HG02840 (cell line): Measurements from ENCODE around the gene KIF26B.

ENCODE experiments used
- ATAC-seq: cut with Tn5 transposase; IDR thresholded peaks from one replicate; pipeline ENCODE4 v1.9.1; 2021; ENCODE audit warnings: mild to moderate bottlenecking, moderate library complexity, moderate number of reproducible peaks; ENCODE audit not compliant: unreplicated experiment, low FRiP score

Gene KIF26B

DNA sequence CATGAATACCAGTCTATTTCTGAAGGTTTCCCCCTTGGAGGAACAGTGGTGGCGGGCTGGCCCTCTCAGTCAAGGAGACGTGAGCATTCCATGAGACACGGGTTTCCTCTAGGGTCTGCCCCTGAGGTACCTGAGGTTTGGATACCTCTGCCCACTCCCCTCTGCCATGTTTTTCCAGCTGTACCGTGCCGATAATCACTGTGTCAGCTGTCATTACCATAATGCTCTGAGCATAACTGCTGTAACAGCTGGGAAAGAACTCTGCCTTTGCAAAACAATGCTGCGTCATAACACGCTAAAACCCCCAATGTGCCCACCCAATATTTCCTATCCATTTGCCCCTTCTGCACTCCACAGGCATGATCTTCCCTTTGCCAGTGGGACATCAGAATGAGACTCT, 425.1 kb downstream of the KIF26B start:
- no peak for ATAC-seq

DNA sequence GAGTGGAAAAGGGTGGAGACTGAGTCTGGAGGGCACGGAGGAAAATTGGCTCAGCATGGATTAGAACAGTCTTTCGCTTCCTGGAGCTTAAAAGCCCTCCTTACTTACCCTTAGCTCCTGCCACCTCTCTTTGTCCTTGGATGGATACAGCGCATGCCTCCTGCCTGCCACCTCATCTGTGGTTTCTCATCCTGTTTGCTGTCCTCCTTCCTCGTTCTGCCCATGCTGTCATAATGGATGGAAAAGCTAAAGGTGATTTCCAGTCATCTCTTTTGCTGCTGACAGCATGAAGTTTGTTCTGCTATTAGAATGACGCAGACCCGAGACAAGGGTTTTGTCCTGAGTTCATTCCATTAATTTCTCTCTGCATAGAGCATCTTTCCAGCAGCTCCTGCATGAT, 425.9 kb downstream of the KIF26B start:
- no peak for ATAC-seq

DNA sequence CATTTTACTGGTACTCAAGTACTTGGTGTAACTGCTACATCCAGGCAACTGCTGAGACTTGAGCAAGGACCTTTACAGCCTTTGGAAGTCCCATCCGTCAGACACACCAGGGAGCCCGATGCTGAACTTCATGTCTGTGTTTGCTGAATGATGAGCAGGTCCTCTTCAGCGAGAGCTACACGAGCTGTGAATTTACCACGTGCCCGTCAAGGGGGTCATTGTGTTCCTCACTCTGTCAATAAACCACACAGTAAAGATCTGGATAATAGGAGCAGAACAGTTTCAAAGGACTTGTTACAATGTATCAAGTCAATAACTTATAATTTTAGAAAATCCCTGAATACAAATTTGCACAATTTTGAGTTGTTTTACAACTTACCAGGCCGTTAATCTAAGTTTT, 427.2 kb downstream of the KIF26B start:
- no peak for ATAC-seq

DNA sequence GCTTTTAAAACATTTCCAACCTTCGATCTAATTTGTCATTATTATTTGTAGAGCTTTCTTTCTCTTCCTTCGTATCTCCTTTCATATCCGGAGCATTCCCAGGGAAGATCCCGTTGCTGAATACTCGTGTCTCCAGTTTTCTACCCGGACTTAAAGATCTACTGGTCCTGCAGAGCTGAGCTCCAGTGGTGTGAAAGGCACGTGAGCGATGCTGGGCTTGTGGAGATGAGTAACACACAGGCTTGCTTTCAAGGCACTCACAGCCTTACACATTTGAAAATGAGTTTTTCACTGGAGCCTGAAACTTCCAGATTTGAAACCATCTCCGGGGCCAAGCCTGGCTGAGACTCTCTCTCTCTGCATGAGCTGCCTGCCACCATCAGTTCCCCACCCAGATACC, 428.3 kb downstream of the KIF26B start:
- ATAC-seq, result no peak

DNA sequence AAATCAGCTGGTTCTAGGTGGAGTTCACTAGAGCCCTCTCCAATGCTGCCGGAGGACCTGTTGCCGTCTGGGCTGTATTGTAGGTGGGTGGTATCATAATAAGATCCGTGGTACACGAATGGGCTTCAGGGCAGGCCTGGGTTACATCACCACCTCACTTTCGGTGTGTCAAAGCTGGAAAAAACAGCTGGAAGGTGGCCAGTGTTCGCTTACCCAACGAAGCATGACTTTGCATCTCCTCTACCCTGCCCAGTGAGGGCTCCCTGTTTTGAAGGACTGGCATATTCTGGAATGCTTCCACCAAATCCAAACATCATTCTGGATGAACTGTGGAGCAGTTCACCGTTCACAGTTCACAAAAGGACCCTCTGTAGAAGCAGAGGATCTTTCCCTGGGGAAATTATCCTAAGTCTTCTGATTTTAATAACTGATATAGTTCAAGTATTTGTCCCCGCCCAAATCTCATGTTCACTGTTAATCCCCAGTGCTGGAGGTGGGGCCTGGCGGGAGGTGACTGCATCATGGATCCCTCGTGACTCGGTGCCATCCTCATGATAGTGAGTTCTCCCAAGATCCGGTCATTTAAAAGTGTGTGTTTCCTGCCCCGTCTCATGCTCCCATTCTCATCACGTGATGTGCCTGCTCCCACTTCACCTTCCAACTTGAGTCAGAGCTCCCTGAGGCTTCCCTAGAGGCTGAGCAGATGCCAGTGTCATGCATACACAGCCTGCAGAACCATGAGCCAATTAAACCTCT, 429.0 kb downstream of the KIF26B start:
- ATAC-seq, result no peak

DNA sequence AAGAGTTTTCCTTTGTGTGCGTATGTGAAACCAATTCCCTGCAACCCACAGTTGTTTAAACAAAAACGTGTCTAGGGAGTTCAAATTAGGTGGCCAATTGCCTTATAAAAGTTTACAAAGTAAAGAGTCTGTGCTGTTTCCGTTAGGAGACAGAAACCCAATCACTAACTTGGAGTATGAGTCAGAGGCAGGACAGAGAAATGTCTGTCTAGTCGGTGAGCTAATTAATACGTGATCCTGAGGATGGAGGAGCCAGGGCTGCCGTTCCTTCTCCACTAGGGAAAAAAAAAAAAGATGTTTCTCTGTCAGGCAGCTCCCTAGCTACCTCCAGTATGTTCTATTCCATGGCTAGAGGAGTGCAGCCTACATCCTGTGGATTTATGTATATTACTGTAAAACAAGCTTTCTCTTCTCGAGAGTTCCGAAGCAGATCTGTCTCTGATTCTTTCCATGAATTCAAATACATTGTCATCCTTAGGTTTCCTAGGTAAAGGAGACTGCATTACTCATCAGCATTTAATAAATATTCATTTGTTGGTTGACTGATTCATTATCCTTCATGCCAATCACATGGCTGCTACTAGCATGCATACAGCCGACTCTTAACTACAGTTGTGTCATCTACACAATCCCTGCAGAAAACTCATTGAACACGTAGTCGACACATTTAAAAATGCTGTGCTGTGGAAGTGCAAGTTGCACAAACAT, 430.6 kb downstream of the KIF26B start:
- ATAC-seq, result no peak

DNA sequence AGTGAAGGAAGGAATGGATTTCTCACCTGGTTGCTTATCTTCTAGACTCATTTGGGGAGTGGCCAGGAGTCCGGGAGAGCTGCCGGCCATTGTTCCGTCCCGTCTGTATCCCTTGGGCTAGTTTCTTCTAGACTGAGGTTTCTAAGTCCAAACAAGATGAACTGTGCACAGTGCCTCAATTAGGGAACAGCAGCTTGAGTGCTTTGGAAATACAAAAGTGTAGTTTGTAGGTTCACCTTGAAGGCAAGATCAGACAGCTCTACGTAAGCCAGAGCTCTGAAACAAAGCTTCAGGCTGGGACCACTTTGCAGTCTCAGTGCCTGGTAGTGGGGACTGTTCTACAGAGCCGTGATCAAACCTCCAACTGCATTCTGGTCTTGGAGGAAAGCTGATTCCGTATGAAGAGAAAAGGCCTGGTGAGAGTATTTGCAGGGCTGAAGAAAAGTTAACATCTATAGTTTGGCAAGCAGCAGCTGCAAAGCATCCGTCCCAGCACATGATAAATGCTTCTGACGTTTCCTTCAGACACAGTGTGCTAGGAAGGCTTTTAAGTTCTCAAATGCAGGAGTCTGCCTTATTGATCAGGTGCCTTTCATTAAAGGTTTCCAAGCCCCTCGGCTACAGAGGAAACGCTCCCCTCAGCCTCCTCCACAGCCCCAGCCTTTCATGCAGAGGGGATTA, 432.8 kb downstream of the KIF26B start:
- ATAC-seq, result no peak

DNA sequence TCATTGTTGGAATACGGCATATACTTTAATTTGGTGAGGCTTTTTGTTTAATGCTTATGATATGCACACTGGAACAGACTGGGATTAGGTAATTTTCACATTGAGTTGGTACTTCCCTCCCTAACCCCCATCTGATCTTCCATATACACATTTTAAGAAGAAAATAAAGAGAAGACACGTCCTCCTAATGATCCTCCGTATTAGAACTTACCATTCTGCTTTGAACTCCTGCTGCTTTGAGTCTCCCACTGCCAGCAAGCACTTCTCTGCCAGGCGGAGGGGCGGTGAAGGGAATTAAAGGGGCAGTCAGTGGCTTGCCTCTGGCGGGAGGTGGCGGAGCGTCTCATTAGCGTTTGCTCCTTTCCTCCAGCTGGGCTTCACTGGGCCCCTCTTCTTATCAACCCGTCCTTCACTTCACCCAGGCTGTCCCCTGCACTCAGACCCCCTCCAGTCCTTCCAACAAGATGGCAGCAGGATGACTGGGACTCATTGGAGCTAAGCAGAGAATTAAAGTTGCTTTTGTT, 433.4 kb downstream of the KIF26B start:
- no peak for ATAC-seq

DNA sequence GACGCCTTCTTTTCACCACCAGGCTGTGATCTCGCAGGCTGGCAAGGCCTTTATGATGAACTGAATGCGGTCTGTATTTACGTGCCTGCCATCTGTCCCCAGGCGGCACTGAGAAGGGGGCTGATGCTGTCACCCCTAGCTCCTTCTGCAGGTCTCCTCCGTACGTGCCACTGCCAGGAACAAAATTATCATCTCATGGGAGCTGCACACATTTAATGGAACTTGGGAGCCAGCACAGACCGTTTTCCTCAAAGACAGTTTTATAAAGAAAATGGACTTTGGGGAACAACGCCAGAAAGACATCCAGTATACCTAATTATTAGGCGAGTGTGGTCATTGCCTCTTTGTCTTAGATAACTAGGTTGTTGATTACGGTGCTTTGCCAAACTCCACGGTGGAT, 434.5 kb downstream of the KIF26B start:
- ATAC-seq, result no peak

DNA sequence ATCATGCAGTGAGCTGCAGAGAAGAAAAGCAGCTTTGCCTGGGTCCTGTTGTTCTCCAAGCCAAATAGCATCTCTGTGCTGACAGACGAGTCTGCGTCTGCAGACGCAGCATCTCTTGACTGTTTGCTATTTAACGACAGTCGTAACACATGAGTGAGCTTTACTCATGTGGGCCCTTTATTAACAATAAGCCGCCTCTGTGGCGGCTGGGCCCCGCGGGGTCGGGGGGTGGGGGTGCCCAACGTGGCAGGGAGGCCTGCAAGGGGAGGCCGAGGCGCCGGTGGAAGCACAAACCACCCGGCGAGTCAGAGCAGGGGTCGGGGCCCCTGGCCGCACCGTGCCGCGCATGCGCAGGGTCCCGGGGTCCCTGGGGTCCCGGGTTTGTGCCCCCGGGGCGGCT, 435.1 kb downstream of the KIF26B start:
- ATAC-seq, result no peak

DNA sequence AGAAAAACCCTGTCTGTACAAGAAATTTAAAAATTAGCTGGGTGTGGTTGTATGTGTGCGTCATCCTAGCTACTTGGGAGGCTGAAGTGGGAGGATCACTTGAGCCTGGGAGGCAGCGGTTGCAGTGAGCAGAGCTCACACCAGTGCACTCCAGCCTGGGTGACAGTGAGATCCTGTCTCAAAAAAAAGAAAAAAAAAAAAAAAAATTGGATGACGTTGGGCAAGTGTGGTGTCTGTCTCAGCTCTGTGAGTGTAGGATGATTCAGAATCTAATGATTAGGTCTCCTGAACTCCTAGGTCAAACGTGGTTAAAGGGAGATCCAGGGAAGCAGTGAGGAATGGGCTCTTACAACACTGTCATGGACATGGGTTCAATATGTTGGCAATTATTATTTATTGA, 435.9 kb downstream of the KIF26B start:
- ATAC-seq, result no peak

DNA sequence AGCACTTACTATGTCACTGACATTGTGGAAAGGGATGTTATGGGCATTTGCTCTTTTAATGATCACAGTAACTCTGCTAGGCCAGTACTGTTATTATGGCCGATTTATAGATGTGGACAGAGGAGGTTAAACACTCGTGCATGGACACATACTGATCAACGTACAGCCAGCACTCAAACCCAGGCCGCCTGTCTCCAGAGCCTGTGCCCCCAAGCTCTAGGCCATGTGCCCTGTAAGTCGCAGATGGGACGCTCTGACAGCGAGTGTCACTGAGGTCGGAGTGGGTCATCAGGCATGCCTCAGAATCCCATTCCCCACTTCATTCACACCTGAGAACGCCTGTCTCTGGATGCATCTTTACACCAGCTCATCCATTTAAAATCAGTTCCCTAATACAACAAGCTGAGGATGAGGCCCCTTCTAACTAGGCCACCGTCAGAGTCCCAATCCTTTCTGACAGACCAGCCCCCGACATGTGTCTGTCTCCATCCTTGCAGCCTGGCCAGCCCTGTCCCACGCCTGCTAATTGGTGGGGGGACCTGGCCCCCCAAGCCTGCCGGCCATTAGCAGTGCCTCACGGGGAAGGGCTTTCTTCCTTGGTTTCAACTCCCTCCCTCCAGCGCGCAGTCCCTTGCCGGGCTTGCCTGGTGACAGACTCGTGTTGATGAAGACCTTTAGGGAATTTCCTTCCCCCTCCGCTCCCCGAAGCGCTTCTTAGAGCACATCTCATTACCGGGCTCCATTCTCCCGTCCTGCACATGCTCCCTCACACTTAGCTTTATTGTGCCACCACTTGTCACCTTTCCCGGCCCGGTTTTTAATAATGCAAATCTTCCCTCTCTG, 436.8 kb downstream of the KIF26B start:
- ATAC-seq, result no peak

DNA sequence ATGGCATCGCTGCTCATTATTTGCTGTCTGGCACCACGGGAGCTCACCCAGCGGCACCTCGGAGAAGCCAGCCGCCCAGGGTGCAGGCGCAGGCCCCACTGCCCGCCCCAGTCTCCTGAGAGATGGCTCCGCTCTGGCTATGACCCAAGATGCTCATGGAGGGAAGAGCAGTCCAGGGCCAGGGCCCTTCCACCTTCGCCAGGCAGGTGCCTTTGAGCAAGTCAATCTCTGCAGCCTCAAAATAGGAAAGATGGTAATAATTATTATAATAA, 437.3 kb downstream of the KIF26B start:
- ATAC-seq, result no peak

DNA sequence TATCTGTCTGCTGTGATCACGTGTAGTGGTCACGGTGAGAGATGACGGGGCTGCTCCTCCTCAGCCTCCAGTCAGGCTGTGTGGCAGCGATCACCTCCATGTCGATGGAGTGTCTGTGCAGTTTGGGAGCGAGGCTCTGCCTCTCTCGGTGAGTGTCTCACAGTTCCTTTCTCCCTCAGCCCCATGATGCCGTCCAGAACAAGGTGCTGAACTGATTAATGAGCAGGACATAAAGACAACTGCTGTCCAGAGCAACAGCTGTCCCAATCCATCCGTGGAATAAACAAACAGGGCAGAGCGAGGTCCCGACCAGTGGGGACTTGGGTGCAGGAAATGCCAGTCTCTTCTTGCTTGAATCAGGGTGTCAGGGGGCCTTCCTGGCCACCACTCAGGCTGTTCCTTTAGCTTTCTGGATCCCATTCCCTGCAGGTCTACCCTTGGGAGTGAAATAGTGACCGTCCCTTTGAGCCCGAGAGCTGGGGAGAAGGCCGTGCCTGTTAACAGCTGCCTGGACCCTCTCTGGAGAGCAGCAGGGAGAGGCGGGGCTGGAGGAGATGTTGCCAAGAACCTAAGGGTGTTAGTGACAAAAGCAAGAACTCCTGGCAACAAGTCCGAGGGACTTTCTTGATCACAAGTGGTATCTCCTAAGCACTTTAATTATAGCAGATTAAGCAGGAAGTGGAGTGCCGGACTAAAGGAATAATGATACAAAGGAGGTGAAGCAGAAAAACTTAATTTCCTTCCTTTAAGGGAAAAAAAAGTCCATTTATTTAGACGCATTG, 443.9 kb downstream of the KIF26B start:
- ATAC-seq, result no peak

DNA sequence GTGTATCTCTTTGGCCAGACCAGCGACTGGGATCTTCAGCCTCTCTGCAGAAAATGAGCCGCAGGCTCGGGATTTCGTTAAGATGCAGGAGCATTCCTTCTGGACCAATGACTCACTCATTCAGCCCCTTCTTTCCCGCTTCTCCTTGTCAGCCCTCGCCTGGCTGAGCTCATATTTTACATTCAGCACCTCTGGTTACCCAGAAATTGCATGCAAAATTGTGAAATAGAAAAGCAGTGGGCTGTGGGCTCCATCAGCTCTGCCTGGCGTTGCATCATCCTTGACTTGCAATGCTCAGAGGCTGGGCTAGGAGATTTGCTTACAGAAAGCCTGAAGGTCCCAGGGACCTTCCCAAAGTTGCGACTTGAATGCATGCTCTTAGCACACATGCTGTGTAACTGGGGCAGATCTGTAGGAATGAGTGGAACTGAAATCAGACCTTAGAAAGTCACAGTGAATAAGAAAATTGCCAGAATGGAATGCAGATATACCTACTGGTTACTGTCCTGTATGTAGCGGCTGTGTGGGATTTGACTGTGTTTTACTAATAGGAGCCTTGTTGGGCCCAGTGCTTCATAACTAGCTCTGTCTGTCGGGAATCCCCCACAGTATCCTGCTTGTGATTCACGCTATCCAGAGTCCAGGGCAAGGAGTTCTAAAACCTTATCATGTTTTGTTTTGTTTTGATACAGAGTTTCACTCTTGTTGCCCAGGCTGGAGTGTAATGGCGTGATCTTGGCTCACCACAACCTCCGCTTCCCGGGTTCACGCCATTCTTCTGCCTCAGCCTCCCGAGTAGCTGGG, 444.8 kb downstream of the KIF26B start:
- ATAC-seq, result no peak

DNA sequence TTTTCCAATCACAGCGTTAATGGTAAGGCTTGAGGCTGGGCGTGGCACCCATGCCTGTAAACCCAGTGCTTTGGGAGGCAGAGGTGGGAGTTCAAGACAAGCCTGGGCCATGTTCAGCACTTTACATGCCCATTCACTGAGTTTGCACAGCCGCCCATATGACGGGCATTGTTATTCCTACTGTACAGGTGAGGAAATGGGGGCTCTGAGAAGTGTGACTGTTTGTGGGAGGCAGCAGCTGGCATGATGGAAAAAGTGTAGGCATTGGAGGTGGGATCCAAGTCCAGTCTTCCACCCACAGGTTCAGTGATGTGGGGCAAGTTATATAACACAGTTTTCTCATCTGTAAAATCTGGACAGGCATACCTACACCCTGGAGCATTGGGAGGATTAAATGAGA, 445.9 kb downstream of the KIF26B start:
- no peak for ATAC-seq

DNA sequence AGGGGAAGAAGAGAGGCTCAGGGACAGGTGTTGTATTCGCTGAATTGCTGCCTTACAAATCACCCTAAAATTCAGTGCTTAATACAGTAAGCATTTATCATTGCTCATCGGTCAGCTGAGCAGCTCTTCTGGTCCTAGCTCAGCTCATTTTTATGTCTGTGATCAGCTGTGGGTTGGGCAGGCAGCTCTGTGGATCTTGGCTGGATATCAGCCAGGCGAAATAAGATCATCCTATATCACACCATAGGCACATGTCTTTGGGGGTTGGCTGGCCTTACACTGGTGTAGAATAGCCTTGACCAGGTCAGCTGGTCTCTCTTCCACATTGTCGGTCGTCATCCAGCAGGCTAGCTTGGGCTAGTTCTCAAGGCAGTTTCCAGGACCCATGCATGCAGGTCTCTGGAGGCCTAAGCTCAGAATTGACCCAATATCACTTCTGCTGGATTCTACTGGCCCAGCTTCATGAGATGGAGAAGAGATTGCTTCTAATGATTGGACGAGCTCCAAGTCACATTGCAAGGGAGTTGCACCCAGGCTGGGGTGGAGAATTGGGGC, 448.6 kb downstream of the KIF26B start:
- no peak for ATAC-seq

DNA sequence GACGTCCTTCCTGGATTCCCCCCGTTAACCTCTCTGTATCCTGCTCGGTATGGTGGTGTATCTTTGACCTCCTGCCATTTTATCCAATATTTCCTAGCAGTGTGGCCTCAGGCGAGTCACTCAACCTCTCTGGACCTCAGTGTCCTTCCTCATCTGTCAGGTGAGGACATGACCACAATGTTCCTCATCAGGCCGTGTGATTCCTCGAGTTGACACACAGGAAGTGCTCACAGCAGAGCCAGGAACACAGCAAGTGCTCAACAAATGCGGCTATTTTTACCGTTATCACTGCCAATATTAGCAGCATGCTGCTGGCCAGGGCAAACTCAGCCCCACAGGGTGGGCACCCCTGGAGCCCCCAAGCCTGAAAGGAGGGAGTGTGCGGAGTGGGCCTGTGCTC, 450.2 kb downstream of the KIF26B start:
- ATAC-seq, result no peak
